ENCODE data around the gene ARHGEF2. TPM values are rescaled to one million over a fixed set of nuclear protein-coding genes. Genes with fewer than 3 reads are reported as not detected.

The ARHGEF2 gene
- polyA plus RNA-seq, 1 of the 3 experiments (the other 2 are of a cell fraction), result 50.8 TPM

DNA sequence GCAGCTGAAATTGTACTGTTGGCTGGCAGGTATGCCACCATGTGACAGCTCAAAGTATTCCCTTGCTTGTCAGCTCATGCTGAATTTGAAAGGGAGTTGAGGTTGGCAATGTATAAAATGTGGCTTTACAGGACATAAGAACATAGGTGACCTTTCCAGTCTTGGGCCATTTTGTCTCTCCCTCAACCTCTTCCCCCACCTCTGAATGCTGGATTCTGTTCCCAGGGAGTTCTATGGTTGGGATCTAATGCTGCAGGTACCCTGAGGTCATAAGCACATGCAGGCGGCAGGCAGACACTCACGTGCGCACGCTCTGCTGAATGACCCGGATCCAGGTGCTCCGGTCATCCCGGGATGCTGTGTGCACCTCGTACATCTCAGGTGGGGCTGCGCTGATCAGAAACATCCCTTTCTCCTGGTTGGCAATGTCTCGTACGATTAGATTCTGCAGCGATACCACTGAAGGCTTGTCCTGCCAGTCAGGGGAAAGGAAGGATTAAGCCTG, 20.9 kb downstream of the ARHGEF2 start (continued):
- TF ChIP-seq MEF2A (IDR thresholded peaks at IDR 0.05; ENCODE audit: borderline replicate concordance, low read depth) (no peak), CHD2 (IDR thresholded peaks at IDR 0.05; ENCODE audit: low read length, partially characterized antibody) (no peak), MXI1 (IDR thresholded peaks at IDR 0.05; ENCODE audit: low read depth, low read length) (no peak), POLR2AphosphoS5 (IDR thresholded peaks at IDR 0.05; ENCODE audit: low read depth, low read length) (no peak), YY1 (IDR thresholded peaks at IDR 0.05; ENCODE audit: low read depth) (no peak), TAF1 (IDR thresholded peaks at IDR 0.05; ENCODE audit: borderline replicate concordance, low read depth, low read length) (no peak)

DNA sequence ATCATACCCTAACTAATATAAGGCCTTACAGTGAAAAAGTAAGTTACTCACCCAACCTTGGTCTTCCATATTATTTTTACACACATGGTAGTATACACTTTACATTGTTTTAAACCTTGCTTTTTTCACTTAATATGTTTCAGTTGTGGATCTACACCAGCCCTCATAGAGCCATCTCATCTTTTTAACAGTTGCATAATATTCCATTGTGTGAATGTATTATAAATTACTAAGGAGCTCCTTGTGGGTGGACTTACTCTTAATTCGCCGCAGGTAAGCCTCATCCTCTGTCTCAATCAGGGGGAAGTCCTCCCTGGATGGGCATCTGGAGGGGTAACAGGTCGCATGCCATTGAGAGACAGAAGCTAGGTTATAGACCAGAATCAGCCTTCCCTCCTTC, 23.7 kb downstream of the ARHGEF2 start:
- no peak overlapping the region for H3K4me3 ChIP-seq (ENCODE audit: low read depth in 2 of 2, low read length in 1 of 2)
- H3K9me2 ChIP-seq, result no peaks in the 10 kb centered on the region
- peaks cover 60 to 80% of the 10 kb centered on the region in 2 experiments for H3K36me3 ChIP-seq (replicated peaks in 1 of 2; ENCODE audit: control insufficient read depth in 1 of 2, insufficient read depth in 2 of 2, low read length in 1 of 2)
- H3K79me2 ChIP-seq (ENCODE audit: insufficient read depth), result peaks cover 4% of the 10 kb centered on the region; the same call in 1 of the 2 replicates
- no peak for TF ChIP-seq NRF1 (IDR thresholded peaks at IDR 0.05; ENCODE audit: low read depth, low read length)
- TF ChIP-seq YY1 (IDR thresholded peaks at IDR 0.05; ENCODE audit: low read depth), result no peak
- TF ChIP-seq TCF12 (IDR thresholded peaks at IDR 0.05), result no peak
- no peak for TF ChIP-seq FOSL2 (IDR thresholded peaks at IDR 0.05; ENCODE audit: borderline replicate concordance, low read depth)
- no peak for TF ChIP-seq RFX5 (IDR thresholded peaks at IDR 0.05; ENCODE audit: low read length)
- TF ChIP-seq SMC3 (IDR thresholded peaks at IDR 0.05; ENCODE audit: low read depth, low read length), result no peak
- no peak for TF ChIP-seq RCOR1 (IDR thresholded peaks at IDR 0.05; ENCODE audit: low read length)
- TF ChIP-seq, protein P1, sequence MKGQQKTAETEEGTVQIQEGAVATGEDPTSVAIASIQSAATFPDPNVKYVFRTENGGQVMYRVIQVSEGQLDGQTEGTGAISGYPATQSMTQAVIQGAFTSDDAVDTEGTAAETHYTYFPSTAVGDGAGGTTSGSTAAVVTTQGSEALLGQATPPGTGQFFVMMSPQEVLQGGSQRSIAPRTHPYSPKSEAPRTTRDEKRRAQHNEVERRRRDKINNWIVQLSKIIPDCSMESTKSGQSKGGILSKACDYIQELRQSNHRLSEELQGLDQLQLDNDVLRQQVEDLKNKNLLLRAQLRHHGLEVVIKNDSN (IDR thresholded peaks at IDR 0.05; ENCODE audit: borderline replicate concordance, low read depth), result no peak
- no peak for TF ChIP-seq GATA2 (CRISPR knock-in tag; IDR thresholded peaks at IDR 0.05)
- TF ChIP-seq, protein P2, sequence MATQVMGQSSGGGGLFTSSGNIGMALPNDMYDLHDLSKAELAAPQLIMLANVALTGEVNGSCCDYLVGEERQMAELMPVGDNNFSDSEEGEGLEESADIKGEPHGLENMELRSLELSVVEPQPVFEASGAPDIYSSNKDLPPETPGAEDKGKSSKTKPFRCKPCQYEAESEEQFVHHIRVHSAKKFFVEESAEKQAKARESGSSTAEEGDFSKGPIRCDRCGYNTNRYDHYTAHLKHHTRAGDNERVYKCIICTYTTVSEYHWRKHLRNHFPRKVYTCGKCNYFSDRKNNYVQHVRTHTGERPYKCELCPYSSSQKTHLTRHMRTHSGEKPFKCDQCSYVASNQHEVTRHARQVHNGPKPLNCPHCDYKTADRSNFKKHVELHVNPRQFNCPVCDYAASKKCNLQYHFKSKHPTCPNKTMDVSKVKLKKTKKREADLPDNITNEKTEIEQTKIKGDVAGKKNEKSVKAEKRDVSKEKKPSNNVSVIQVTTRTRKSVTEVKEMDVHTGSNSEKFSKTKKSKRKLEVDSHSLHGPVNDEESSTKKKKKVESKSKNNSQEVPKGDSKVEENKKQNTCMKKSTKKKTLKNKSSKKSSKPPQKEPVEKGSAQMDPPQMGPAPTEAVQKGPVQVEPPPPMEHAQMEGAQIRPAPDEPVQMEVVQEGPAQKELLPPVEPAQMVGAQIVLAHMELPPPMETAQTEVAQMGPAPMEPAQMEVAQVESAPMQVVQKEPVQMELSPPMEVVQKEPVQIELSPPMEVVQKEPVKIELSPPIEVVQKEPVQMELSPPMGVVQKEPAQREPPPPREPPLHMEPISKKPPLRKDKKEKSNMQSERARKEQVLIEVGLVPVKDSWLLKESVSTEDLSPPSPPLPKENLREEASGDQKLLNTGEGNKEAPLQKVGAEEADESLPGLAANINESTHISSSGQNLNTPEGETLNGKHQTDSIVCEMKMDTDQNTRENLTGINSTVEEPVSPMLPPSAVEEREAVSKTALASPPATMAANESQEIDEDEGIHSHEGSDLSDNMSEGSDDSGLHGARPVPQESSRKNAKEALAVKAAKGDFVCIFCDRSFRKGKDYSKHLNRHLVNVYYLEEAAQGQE (IDR thresholded peaks at IDR 0.05; ENCODE audit: low read depth, low read length), result no peak
- TF ChIP-seq MXI1 (IDR thresholded peaks at IDR 0.05; ENCODE audit: low read depth, low read length), result no peak
- TF ChIP-seq, protein P3, sequence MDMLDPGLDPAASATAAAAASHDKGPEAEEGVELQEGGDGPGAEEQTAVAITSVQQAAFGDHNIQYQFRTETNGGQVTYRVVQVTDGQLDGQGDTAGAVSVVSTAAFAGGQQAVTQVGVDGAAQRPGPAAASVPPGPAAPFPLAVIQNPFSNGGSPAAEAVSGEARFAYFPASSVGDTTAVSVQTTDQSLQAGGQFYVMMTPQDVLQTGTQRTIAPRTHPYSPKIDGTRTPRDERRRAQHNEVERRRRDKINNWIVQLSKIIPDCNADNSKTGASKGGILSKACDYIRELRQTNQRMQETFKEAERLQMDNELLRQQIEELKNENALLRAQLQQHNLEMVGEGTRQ (IDR thresholded peaks at IDR 0.05; ENCODE audit: borderline replicate concordance, low read depth, low read length), result no peak
- TF ChIP-seq MEF2A (IDR thresholded peaks at IDR 0.05; ENCODE audit: borderline replicate concordance, low read depth), result no peak
- TF ChIP-seq, protein P4, sequence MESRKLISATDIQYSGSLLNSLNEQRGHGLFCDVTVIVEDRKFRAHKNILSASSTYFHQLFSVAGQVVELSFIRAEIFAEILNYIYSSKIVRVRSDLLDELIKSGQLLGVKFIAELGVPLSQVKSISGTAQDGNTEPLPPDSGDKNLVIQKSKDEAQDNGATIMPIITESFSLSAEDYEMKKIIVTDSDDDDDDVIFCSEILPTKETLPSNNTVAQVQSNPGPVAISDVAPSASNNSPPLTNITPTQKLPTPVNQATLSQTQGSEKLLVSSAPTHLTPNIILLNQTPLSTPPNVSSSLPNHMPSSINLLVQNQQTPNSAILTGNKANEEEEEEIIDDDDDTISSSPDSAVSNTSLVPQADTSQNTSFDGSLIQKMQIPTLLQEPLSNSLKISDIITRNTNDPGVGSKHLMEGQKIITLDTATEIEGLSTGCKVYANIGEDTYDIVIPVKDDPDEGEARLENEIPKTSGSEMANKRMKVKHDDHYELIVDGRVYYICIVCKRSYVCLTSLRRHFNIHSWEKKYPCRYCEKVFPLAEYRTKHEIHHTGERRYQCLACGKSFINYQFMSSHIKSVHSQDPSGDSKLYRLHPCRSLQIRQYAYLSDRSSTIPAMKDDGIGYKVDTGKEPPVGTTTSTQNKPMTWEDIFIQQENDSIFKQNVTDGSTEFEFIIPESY (IDR thresholded peaks at IDR 0.05; ENCODE audit: borderline replicate concordance, low read depth), result no peak
- no peak for TF ChIP-seq TAF1 (IDR thresholded peaks at IDR 0.05; ENCODE audit: borderline replicate concordance, low read depth, low read length)
- TF ChIP-seq GABPA (IDR thresholded peaks at IDR 0.05; ENCODE audit: low read depth), result no peak
- TF ChIP-seq, protein P5, sequence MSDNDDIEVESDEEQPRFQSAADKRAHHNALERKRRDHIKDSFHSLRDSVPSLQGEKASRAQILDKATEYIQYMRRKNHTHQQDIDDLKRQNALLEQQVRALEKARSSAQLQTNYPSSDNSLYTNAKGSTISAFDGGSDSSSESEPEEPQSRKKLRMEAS (IDR thresholded peaks at IDR 0.05; ENCODE audit: low read depth), result no peak
- ChIA-PET CTCF (interaction anchor here (0.6 to 3.3 kb wide), 3 partner anchors 14 to 24 kb away, joined by 3 to 9 read pairs (median 4); partner anchors contain the start of genes ARHGEF2 and KHDC4), POLR2A (no interaction called here)
- no peak overlapping the region for H3K4me2 ChIP-seq
- no peak overlapping the region for H3K27ac ChIP-seq (ENCODE audit: low read depth in 2 of 2, low read length in 1 of 2)
- peaks cover 18% of the 10 kb centered on the region for H3F3A ChIP-seq (replicated peaks; ENCODE audit: insufficient read depth)
- 99% methylated on average over 3 of the region's 3 CpGs for WGBS (ENCODE audit: low lambda C conversion rate)
- no peaks in the 10 kb centered on the region for H3K27me3 ChIP-seq (ENCODE audit: insufficient read depth)
- no peak overlapping the region for H3K9ac ChIP-seq
- no peak overlapping the region for H2AFZ ChIP-seq (ENCODE audit: low read depth)
- peaks cover 6% of the 10 kb centered on the region; the same call in 1 of the 2 replicates for H4K20me1 ChIP-seq (ENCODE audit: insufficient read depth)
- no peaks in the 10 kb centered on the region for H3K4me1 ChIP-seq (ENCODE audit: control insufficient read depth in 1 of 2, insufficient read depth in 2 of 2, low read depth in 1 of 2, low read length in 1 of 2)
- no peaks in the 10 kb centered on the region for H3K9me3 ChIP-seq
- DNase-seq, result no peak

Data from SK-N-SH (cell line).